OCI-M1 (cell line): ENCODE measurements around the gene CST7.
A peak's percentile ranks its signal among the peaks of the same experiment; 100 is the strongest.
"Not testable (repeated sequence)": the region's sequence is repeated elsewhere in the genome, so short reads cannot be mapped to it uniquely, and the experiment has no call there.

ENCODE experiments used
- DNase-seq: peaks from one replicate; lab custom pipeline; 2025; lab: John Stamatoyannopoulos, UW

Gene CST7

DNA sequence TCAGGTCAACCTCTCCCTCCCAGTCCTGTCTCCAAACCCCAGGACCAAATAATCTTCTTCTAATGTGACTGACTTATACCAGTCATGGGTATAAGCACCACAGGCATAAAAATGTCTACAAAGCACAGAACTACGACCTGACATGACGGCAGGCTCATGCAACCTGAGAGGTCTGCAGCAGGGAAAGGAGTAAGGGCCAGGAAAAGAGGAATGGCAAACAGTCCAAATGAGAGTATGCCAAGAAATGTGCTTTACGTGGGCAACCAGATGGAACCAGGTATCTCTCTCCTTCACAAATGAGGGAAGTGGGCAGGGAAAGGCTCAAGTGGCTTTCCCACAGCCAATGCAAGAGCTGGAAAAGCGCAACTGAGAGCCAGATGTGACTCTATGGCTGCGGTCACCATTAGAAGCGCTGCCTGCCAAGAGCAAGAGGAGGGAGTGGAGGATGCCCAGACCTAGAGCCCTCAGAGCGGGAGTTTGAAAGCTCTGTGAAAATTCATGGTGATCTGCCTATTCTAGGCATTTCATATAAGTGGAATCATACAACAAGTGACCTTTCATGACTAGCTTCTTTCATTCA is 37.5 kb downstream of the CST7 start:
- no peak for DNase-seq

DNA sequence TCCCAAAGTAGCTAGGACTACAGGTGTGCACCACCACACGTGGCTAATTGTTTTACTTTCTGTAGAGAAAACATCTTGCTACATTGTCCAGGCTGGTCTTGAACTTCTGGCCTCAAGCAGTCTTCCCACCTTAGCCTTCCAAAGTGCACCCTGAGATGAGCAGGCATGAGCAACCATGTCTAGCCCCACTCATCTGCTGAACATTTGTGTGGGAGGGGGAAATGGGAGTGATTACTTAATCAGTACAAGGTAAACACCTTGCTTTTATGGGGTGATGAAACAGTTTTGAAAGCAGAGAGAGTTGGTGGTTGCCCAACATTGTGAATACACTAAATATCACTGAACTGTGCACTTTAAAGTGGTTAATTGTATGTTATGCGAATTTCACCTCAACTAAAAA is 38.2 kb downstream of the CST7 start:
- no peak for DNase-seq

DNA sequence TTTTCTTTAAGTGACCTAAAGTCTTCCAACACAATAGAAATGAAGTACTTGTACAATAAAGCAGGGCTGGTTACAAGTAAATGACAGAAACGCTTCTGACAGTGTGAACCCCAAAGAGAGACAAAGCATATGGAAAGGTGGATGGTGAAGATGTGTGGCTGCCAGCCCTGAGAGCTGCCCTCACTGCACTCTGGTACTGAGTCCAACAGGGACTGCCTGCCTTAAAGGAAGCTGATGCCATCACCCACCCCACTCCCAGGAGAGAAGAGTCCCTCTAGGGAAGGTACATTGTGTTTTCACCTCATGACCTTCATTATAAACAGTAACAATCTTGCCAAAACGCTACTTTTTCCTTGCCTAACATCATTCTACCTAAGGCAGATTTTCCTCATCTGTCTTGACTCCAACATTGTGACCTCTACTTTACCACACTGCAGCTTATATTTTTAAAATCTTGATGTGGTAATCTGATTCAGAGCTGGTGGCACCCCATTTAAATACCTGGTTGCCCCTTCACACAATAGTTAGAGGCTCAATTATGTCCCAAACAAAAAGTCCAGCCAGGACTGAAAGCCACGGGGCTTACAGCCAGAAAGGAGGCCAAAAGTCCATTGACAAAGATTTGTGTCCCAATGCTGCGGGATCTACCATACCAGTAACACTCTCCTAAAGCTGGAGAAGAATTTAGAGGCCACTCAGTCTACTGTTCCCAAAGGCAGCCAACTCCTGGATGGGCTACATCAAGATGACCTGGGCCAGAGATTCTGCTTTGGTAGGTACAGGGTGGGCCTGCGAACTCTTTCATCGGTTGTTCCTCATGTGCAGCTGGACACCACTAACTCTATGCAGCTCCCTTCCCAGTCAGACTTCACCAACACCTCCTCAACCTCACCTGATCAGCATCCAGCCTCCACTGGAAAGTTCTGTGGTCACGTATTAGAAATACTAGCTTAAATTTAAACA is 39.1 kb downstream of the CST7 start:
- DNase-seq: no peak

DNA sequence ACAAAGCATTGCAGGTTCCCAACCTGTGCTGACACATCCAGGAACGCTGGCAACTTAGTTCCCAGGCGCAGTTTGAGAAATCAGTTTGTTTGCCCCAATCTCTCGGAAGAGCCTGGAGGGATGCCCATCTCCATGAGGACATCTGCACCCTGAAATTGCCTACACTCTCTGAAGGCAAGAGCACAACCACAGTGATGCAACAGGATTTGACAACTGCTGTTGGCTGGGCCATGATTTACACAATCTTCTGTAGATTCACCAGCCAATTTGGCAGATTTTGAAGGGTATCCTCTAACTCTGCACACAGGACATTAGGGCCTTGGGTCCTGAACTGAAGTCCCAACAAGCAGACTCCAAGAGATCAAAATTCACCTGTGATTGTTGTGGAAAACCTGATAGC is 40.1 kb downstream of the CST7 start:
- DNase-seq: no peak

DNA sequence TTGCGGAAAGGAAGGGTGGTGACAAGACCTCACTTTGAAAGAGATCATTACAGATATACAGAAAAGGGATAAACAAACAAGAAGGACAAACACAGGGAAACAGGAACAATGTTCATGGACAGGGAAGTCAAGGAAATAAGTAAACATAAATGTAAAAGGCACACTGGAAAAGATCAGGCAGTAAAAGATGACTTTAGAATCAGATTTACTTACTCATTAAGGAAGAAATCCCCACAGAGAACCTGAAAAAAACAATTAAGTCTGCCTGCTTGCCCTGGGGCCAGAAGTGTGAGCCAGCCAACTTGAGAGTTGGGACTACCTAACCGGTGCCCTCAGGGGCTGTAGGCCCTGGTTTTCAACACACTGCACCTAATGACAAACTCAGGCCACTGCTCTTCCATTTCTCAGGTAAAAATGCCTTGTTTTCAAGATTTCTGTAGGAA is 41.8 kb downstream of the CST7 start:
- no peak for DNase-seq

DNA sequence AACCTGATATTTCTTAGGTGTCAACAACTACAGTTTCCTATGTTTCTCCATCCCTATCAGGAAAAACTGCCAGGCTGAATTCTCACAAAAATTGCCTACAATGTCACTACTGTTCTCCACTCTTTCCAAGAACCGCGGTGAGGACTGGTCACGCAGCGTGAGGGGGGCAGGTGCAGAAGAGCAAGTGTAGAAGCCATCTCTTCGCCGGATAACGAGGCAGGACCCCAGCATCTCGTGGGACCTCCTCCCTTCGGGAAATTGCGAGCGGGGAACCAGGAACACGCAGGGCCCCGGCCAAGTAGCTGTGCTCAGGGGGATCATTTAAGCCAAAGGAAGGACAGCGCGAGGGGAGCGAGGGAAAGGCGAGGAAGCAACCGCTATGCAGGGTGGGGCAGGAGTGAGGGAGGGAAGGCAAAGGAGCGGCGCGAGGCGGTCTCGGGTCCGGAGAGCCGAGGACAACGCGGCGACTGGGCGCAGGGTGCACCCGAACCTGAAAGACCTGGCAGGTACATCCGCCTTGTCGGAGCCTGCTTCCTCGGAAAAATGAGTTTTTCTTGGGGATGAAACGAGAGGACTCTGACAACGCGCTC is 42.9 kb downstream of the CST7 start:
- DNase-seq: peak; percentile 39

DNA sequence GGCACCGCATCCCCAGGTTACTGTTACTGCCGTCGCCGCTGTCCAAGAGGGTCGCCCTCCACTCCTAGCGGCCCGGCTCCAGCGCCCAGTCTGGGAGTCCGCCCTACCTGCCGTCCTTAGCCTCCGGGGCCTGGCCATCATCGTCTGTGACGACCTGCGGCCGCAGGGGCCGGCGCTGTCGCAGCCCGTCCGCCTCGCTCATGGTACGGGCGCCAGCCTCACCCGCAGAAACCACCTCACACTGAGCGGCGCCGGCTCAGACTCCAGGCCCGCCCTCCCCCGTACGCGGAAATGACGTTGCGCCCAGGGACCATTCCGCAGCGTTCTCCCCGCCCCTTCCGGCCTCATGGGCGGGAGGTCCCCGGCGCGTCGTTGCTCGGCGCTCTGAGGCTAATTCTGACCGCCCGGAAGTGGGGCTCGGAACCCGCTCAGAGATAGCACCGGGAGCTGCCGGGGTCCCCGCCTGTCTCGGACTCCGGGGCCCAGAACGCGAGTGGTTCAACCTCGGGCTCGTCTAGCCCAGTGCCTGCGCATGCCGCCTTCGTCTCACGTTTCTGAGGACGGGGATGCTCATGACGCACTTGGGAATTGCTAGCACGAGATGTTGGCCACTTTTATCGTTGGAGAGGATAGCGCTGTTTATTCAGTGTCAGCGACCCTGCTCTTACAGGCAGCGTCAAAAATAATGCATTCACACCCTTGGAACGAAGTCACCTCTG is 43.6 kb downstream of the CST7 start, which contains the start of gene APMAP:
TSS of gene APMAP (minus strand) at position 265 of the 719 bp plus-strand sequence. CDS start at position 202, 63 bp downstream.
- DNase-seq: peak; percentile 96

DNA sequence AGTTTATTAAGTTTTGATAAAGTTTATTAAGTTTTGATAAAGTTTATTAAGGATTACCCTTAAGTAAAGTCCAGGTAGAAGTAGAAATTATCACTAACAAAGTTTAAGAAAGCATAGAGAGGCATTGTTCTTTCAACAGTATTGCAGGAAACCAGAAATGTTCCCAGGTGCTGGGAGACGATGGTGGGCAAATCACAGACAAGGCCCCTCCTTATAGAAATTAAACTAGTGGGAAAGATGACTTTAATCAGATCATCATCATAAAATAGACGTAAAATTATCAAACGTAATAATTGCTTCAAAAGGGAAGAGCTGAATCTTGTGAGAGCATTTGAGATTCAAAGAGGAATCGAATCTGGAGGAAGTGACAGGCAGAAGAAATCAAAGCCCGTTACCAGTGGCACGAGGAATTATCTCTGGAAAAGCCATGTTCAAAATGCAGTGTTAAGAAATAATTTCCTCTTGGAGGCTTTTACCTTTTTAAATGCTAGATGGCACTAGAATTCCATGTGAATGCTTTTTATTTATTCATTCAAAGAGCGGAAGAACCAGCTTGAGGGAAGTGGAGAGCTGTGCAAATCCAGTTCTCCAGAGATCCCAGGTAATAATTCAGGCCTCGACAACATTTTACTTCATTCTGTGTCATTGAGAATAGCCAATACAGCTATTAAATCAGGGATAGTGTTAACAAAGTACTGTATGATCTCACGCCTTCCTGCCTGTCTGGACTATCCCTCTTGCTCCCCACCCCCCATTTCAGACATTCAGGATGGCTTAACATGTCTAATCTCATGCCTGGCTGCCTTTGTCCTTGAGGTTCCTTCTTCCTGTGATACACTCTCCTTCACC is 44.5 kb downstream of the CST7 start:
- peak; percentile 67 for DNase-seq

DNA sequence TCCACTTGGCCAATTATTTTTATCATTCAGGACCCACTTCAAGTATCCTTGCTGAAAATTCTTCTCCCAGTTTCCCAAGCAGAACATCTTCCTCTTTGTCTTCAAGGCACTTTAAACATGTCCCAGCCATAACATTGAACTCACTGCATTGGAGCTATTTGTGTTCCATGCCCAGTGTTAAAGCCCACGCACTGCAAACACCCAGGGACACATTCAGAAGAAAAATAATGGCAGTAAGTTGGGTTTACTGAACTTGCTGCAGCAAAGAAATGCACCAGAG is 45.1 kb downstream of the CST7 start:
- no peak for DNase-seq

DNA sequence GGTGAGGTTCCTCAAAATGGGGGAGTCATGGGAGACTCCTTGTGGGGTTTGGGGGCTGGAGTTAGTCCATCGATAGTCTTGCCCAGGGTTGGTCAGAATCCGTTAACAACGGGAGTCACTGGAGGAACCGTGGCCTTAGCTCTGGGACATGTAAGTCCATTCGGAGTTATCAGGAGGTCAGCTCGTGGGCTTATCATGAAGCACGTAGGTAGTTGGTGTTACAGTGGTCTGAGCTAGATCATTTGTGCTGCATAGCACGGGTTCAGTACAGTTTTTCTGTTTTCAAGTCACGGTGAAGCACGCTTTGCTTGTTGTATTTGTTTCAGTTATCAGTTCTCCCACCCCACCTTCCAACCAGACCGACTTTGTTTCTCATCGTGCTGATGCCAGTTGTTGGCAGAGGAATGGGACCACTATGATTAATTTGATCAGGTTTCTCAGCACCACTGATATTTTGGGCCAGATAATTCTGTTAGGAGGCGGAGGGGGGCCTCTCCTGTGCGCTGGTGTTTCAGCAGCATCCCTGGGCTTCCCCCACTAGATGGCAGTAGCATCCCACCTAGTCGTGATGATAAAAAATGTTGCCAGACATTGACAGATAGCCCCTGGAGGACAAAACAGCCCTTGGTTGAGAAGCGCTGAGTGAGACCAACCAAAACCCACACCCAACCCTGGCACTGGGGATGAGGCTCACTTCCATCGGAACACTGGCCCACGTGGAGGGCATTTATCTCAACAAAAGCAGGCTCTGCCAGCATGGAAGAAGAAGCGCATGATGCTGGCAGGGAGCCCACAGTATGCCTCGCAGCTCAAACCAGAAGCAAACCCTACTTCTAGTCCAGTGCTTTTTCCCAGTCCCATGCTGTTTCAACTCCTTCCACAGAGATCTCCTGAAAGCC is 45.6 kb downstream of the CST7 start:
- DNase-seq: peak; percentile 85

DNA sequence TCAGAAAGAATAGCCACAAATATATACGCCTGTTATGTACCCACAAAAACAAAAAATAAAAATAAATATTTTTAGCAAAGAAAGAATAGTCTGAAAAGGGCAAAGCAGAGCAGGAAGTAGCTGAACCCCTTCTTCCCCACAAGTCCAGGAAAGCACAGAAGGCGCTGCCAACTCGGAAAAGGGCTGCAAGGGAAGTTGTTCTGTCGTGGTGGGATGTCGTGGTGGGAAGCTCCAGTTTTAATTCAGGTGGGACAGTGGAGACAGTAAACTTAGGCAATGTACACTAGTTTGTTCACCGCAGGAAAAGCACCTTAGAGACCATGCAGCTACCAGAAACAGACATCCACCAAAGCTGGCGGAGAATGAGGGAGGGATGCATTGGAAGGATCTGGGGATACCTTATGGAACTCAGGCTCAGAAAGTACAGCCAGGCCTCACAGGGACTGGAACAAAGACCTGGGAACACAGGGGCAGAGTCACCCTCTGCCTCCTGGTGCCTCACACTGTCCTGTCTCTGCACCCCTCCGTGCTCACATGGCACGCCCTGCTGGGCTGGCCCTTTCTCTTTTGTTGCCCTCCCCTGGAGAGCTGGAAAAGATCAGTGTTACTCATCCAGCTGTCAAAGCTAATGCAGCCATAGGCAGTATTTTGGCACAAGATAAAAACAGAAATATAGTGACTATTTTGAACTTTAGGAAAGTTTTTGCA is 46.8 kb downstream of the CST7 start:
- no peak for DNase-seq

DNA sequence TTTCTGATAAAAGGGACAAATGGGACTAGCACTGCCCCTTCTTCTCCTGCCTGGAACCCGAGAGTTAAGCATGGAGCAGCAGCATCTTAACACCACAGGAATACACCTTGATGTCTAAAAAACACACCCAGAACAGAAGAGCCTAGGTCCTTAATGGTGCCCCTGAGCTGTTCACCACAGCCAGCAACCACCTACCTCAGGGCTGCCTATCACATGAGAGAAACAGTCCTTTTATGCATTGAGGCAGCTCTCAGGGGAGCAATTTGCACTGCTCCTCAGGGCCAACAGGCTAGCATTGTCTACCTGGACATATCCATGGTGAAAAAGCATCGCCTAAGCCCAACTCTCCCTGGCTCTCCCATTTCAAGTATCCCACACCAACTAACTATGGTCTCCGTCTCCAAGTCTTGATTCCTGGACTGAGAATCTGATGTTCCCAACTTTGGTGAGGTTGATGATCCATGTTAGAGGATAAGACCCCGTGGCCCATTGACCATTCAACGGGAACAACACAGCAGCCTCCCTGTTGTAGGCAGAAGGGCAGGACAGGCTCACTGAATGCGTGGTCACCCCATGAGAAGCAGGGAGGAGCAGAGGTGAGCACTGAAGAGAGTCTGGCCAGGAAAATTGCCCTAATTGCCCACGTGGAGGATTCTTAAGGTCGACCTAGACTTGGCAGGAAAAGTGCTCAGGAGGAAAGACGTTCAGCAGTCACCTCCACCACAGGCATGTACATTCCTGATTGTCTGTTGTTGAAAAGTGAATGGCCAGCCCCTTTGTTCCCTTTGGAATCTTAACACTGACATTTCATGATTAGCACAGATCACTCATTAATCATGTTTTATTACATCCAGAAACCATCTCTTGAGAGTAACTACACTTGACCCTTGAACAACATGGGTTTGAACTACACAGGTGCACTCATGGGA is 47.6 kb downstream of the CST7 start:
- no peak for DNase-seq

DNA sequence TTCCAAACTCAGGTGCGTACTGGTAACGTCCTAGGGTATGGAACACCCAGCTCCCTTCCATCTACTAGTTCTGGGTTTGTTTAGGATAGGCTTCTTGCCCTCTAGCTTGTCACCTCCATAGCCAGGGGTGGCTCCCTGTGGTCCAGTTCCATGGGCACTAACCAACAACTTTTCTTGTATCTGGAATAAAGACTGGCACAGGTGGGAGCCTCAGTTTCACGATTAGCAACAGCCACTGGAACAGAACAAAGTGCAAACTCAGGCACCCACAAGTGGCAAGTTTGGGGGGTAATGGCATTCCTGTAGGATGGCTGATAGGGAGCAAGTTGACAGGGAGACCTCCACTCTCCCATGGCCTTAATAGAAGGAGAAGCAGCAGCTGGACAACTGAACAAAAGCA is 49.1 kb downstream of the CST7 start:
- DNase-seq: no peak

DNA sequence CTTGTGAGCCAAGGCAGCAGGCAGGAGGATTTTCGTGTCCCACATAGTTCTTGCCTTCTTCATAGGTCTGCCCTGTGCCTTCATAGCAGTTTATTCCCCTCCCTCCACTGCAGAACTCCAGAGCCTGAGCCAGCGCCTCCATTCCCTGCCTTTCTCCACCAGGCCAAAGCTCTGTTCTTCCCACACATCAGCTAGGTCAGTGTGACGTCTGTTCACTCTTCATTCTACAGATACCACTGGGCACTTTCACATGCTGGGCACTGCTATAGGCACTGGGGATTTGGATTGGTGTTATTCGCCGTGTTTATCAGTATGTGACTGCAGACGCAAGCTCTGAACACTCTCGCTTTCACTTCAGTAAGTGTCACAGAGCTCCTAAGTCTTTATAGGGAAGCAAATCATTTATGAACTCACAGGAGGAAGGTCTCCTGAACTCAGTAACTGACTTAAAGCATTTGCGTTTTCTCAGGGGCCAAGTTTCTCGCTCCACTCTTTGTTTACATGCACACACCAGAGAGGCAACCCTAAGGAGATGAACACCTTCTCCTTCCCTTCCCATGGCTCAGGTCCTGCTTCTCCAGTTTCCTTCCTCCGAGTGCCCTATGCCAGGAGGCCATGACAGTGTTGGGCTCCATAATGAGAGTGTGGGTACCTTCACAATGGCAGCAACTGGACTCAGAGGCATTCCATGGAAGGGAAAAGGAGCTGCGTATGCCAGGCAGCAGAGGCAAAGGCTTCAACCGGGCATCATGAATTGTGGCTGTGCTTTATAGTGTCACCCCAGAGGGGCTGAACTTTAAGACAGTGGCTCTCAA is 49.8 kb downstream of the CST7 start:
- peak; percentile 39 for DNase-seq

DNA sequence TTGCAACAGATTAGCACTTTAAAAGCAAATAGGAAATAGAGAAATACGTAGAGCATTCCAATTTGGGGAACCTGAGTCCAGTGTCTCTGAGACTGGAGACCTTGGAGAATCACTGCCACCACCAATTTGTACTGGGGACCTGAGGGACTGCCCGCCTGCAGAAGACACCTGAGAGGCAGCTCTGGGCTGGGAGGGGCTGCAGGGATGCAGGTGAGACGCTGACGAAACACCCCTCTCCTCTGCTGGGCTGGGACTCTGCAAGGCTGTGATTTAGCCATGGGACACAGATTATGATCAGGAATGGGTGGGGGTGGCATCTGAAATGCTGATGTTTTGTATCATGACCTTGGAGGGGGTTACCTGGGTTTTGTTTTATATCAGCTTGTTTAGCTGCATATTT is 50.5 kb downstream of the CST7 start:
- no peak for DNase-seq

DNA sequence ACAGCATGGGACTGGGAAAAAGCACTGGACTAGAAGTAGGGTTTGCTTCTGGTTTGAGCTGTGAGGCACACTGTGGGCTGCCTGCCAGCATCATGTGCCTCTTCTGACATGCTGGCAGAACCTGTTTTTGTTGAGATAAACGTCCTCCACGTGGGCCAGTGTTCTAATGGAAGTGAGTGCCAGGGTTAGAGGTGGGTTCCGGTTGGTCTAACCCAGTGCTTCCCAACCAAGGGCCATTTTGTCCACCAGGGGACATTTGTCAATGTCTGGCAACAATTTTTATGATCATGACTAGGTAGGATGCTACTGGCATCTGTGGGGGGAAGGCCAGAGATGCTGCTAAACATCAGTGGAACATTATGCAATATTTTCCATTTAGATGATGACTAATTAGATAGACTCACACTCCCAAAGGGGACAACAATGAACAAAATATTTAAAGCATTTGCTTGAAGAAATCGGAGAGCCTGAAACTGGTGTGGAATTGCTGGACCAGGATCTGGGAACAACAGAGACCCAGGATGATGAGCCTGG is 51.3 kb downstream of the CST7 start:
- peak; percentile 17 for DNase-seq

DNA sequence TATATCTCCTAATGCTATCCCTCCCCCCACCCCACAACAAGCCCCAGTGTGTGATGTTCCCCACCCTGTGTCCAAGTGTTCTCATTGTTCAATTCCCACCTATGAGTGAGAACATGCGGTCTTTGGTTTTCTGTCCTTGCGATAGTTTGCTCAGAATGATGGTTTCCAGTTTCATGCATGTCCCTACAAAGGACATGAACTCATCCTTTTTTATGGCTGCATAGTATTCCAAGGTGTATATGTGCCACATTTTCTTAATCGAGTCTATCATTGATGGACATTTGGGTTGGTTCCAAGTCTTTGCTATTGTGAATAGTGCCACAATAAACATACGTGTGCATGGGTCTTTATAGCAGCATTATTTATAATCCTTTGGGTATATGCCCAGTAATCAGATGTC is 52.3 kb downstream of the CST7 start:
- DNase-seq: not testable (repeated sequence)

DNA sequence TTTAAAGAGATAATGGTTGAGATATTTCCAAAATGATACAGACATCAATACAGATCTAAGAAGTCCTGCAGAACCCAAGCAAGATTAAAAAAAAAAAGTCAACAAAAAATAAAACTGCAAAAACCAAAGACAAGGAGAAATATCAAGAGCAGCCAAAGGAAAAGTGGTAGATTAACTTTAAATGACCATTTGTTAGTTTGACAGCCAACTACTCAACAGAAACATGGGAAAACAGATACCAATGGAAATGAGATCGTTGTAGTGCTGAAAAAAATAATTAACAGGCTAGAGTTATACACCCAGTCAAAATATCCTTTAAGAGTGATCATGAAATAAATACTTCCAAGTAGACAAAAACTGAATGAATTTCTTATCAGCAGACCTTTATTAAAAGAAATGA is 53.9 kb downstream of the CST7 start:
- DNase-seq: no peak
